ENCODE measurements around the gene PSRC1.

Gene PSRC1

GRCh38 chr1:109261578-109261977 lies 21.4 kb downstream of the PSRC1 start:
- Mint-ChIP-seq H3K4me1 (peaks cover 3% of the 10 kb centered on the region), H3K9me3 (no peaks in the 10 kb centered on the region), H3K27me3 (peaks cover 2% of the 10 kb centered on the region), H3K27ac (no peak overlapping the region), H3K4me3 (no peak overlapping the region), H3K36me3 (ENCODE audit: low read depth) (no peaks in the 10 kb centered on the region)
- ATAC-seq, result no peak
- DNase-seq, result no peak

- ATAC-seq (no peak), DNase-seq (no peak)
- Mint-ChIP-seq H3K9me3 (no peaks in the 10 kb centered on the region), H3K27ac (no peak overlapping the region), H3K27me3 (peaks cover 2% of the 10 kb centered on the region), H3K4me1 (peaks cover 3% of the 10 kb centered on the region), H3K4me3 (no peak overlapping the region), H3K36me3 (ENCODE audit: low read depth) (no peaks in the 10 kb centered on the region)
These were observed 21.9 kb downstream of the PSRC1 start for GRCh38 chr1:109261006-109261405.

GRCh38 chr1:109259674-109260557 lies 23.0 kb downstream of the PSRC1 start:
- H3K9me3 Mint-ChIP-seq, result no peaks in the 10 kb centered on the region
- peaks cover 2% of the 10 kb centered on the region for H3K27me3 Mint-ChIP-seq
- ATAC-seq (no peak), DNase-seq (no peak)
- H3K27ac Mint-ChIP-seq, result no peak overlapping the region
- H3K36me3 Mint-ChIP-seq (ENCODE audit: low read depth), result no peaks in the 10 kb centered on the region
- no peak overlapping the region for H3K4me3 Mint-ChIP-seq
- peaks cover 3% of the 10 kb centered on the region for H3K4me1 Mint-ChIP-seq

GRCh38 chr1:109258481-109259466 lies 24.2 kb downstream of the PSRC1 start:
- H3K27ac Mint-ChIP-seq, result no peak overlapping the region
- no peak for ATAC-seq
- H3K27me3 Mint-ChIP-seq, result peaks cover 2% of the 10 kb centered on the region

GRCh38 chr1:109257682-109258421 lies 25.1 kb downstream of the PSRC1 start:
- ATAC-seq (no peak), DNase-seq (no peak)
- Mint-ChIP-seq H3K4me3 (no peak overlapping the region), H3K4me1 (no peaks in the 10 kb centered on the region), H3K9me3 (no peaks in the 10 kb centered on the region), H3K27me3 (no peaks in the 10 kb centered on the region), H3K36me3 (ENCODE audit: low read depth) (no peaks in the 10 kb centered on the region), H3K27ac (no peak overlapping the region)

More at GRCh38 chr1:109258481-109259466, 24.2 kb downstream of the PSRC1 start:
- no peaks in the 10 kb centered on the region for H3K9me3 Mint-ChIP-seq
- no peak for DNase-seq
- H3K4me1 Mint-ChIP-seq, result peaks cover 3% of the 10 kb centered on the region
- H3K4me3 Mint-ChIP-seq, result no peak overlapping the region
- no peaks in the 10 kb centered on the region for H3K36me3 Mint-ChIP-seq (ENCODE audit: low read depth)

GRCh38 chr1:109256971-109257681 lies 25.8 kb downstream of the PSRC1 start:
- no peak for DNase-seq
- Mint-ChIP-seq H3K27me3 (no peaks in the 10 kb centered on the region), H3K4me1 (no peaks in the 10 kb centered on the region), H3K4me3 (no peak overlapping the region), H3K36me3 (ENCODE audit: low read depth) (no peaks in the 10 kb centered on the region), H3K27ac (no peak overlapping the region), H3K9me3 (no peaks in the 10 kb centered on the region)
- ATAC-seq, result no peak

- Mint-ChIP-seq H3K36me3 (ENCODE audit: low read depth) (no peaks in the 10 kb centered on the region), H3K27ac (no peak overlapping the region), H3K4me3 (no peak overlapping the region), H3K9me3 (no peaks in the 10 kb centered on the region), H3K27me3 (no peaks in the 10 kb centered on the region), H3K4me1 (no peaks in the 10 kb centered on the region)
- DNase-seq (no peak), ATAC-seq (no peak)
These were observed 26.9 kb downstream of the PSRC1 start for GRCh38 chr1:109256085-109256484.

GRCh38 chr1:109255678-109256077 lies 27.3 kb downstream of the PSRC1 start:
- DNase-seq (no peak), ATAC-seq (no peak)
- Mint-ChIP-seq H3K36me3 (ENCODE audit: low read depth) (no peaks in the 10 kb centered on the region), H3K27ac (no peak overlapping the region), H3K9me3 (no peaks in the 10 kb centered on the region), H3K4me3 (no peak overlapping the region), H3K27me3 (no peaks in the 10 kb centered on the region), H3K4me1 (no peaks in the 10 kb centered on the region)

- ATAC-seq (no peak), DNase-seq (no peak)
- no peaks in the 10 kb centered on the region for H3K27me3 Mint-ChIP-seq
- no peak overlapping the region for H3K27ac Mint-ChIP-seq
- no peaks in the 10 kb centered on the region for H3K9me3 Mint-ChIP-seq
- H3K4me3 Mint-ChIP-seq, result no peak overlapping the region
- no peaks in the 10 kb centered on the region for H3K4me1 Mint-ChIP-seq
- no peaks in the 10 kb centered on the region for H3K36me3 Mint-ChIP-seq (ENCODE audit: low read depth)
These were observed 27.8 kb downstream of the PSRC1 start for GRCh38 chr1:109255097-109255651.

GRCh38 chr1:109254621-109255096 lies 28.3 kb downstream of the PSRC1 start:
- Mint-ChIP-seq H3K9me3 (no peaks in the 10 kb centered on the region), H3K4me1 (no peaks in the 10 kb centered on the region), H3K27me3 (no peaks in the 10 kb centered on the region), H3K27ac (no peak overlapping the region), H3K4me3 (no peak overlapping the region), H3K36me3 (ENCODE audit: low read depth) (no peaks in the 10 kb centered on the region)
- ATAC-seq (no peak), DNase-seq (no peak)

GRCh38 chr1:109253803-109254620 lies 28.9 kb downstream of the PSRC1 start:
- Mint-ChIP-seq H3K4me1 (peaks cover 3% of the 10 kb centered on the region), H3K27me3 (no peaks in the 10 kb centered on the region), H3K4me3 (no peak overlapping the region), H3K27ac (no peak overlapping the region), H3K36me3 (ENCODE audit: low read depth) (no peaks in the 10 kb centered on the region), H3K9me3 (no peaks in the 10 kb centered on the region)
- no peak for ATAC-seq
- DNase-seq, result no peak

- ATAC-seq (no peak), DNase-seq (no peak)
- Mint-ChIP-seq H3K4me1 (peaks cover 5% of the 10 kb centered on the region), H3K4me3 (no peak overlapping the region), H3K9me3 (no peaks in the 10 kb centered on the region), H3K27me3 (no peaks in the 10 kb centered on the region), H3K36me3 (ENCODE audit: low read depth) (no peaks in the 10 kb centered on the region), H3K27ac (no peak overlapping the region)
These were observed 29.8 kb downstream of the PSRC1 start for GRCh38 chr1:109252893-109253802.
